Activated CD4-positive, alpha-beta T cell treated with anti-CD3 and anti-CD28 coated beads, Interleukin-10, Interleukin-2, amounts not matched to agents 100 ng/mL and 50 ng/mL, durations not matched to agents 16 hours and 8 hours (primary cell): Measurements from ENCODE around the gene HES7.
"Not testable (repeated sequence)": the region's sequence is repeated elsewhere in the genome, so short reads cannot be mapped to it uniquely, and the experiment has no call there.

Experiments
- DNase-seq: peaks from one replicate; pipeline ENCODE4 v3.0.0-alpha.2; 2020

HES7 gene

GRCh38 chr17:8121407-8121680 is 2.6 kb downstream of the HES7 start:
- DNase-seq, result no peak

- DNase-seq, result peak; percentile 90
These were observed 3.1 kb downstream of the HES7 start for GRCh38 chr17:8120520-8121406.

GRCh38 chr17:8119581-8120519 is 4.1 kb downstream of the HES7 start:
- DNase-seq, result peak; percentile 94

- DNase-seq, result peak; percentile 92
These were observed 4.9 kb downstream of the HES7 start for GRCh38 chr17:8118769-8119580.

GRCh38 chr17:8117980-8118768 is 5.7 kb downstream of the HES7 start, which contains the start of gene ALOXE3:
TSS of gene ALOXE3 (minus strand) at chr17:8118514. CDS start at chr17:8117990, 524 bp downstream.
- DNase-seq, result no peak

- no peak for DNase-seq
These were observed 6.4 kb downstream of the HES7 start for GRCh38 chr17:8117367-8117979.

GRCh38 chr17:8116776-8117175 is 7.1 kb downstream of the HES7 start:
- DNase-seq, result no peak

- DNase-seq, result no peak
These were observed 13.0 kb downstream of the HES7 start for GRCh38 chr17:8110907-8111306.

GRCh38 chr17:8110456-8110804 is 13.5 kb downstream of the HES7 start:
- DNase-seq, result no peak

- DNase-seq, result peak; percentile 79
These were observed 14.0 kb downstream of the HES7 start for GRCh38 chr17:8109661-8110455.

GRCh38 chr17:8108972-8109660 is 14.8 kb downstream of the HES7 start:
- DNase-seq, result no peak

GRCh38 chr17:8106980-8107379 is 16.9 kb downstream of the HES7 start:
- not testable (repeated sequence) for DNase-seq

- DNase-seq, result no peak
These were observed 17.9 kb downstream of the HES7 start for GRCh38 chr17:8105957-8106398.

- no peak for DNase-seq
These were observed 19.0 kb downstream of the HES7 start for GRCh38 chr17:8104911-8105310.

- no peak for DNase-seq
These were observed 20.4 kb downstream of the HES7 start for GRCh38 chr17:8103549-8103948.

GRCh38 chr17:8101721-8102120 is 22.2 kb downstream of the HES7 start:
- DNase-seq, result no peak

- no peak for DNase-seq
These were observed 23.1 kb downstream of the HES7 start for GRCh38 chr17:8100763-8101162.

- no peak for DNase-seq
These were observed 23.8 kb downstream of the HES7 start for GRCh38 chr17:8100111-8100510.

GRCh38 chr17:8096541-8096940 is 27.4 kb downstream of the HES7 start:
- DNase-seq, result no peak

GRCh38 chr17:8095361-8095760 is 28.5 kb downstream of the HES7 start:
- no peak for DNase-seq
